GM21717 (cell line): ENCODE measurements around the gene CCDC124.

Experiments used
- ATAC-seq: cut with Tn5 transposase; IDR thresholded peaks from one replicate; pipeline ENCODE4 v1.9.1; 2021; ENCODE audit warnings: mild to moderate bottlenecking, moderate library complexity; ENCODE audit not compliant: unreplicated experiment

Gene CCDC124

GRCh38 chr19:17933414-17934129, 757 bp downstream of the CCDC124 start:
- ATAC-seq = no peak

- ATAC-seq = no peak
Observed at GRCh38 chr19:17936379-17936778, 3.6 kb downstream of the CCDC124 start.

GRCh38 chr19:17937371-17937900, 4.6 kb downstream of the CCDC124 start:
- no peak for ATAC-seq

DNA sequence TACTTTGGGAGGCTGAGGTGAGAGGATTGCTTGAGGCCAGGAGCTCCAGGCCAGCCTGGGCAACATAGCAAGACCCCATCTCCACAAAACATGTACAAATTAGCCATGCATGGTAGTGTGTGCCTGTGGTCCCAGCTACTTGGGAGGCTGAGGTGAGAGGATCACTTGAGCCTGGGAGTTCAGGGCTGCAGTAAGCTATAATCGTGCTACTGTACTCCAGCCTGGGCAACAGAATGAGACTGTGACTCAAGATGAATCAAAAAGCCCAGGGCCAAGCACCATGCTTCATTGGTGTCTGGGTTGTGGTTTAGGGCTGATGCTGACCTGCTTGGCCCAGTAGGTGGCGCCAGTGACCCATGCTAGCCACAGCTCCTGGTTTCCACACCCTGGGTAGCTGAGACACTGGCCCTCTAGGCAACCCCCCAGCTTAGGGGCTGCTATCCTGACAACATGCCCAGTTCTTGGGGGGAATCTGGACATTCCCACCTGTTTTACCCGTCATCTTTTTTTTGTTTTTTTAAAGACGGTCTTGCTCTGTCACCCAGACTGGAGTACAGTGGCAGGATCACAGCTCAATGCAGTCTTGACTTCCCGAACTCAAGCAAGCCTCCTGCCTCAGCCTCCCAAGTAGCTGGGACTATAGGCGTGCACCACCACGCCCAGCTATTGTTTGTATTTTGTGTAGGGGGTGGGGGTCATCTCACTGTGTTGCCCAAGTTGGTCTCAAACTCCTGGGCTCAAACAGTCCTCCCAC, 5.5 kb downstream of the CCDC124 start:
- ATAC-seq = no peak

DNA sequence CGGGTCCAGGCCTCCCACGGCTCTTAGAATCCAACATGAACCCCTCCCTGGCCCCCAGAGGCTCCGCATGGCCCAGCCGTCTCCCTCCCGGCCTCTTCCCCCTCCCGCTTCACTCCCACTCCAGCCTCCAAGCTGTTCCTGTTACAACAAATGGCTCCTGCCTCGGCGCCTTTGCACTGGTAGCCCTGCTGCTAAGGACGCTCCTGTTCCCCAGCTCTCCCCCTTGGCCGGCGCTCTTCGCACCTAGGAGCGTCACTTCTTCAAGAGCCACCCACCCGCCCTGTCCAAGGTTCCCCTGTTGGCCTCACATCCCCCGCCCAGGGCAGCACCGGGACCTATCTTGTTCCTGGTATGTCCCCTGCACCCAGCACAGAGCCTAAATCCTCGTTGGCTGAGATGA, 9.4 kb downstream of the CCDC124 start:
- no peak for ATAC-seq

- ATAC-seq = no peak
Observed at GRCh38 chr19:17942582-17943273, 9.9 kb downstream of the CCDC124 start.

- no peak for ATAC-seq
Observed at GRCh38 chr19:17943274-17944221, 10.7 kb downstream of the CCDC124 start.

- ATAC-seq = no peak
Observed at GRCh38 chr19:17944301-17944700, 11.5 kb downstream of the CCDC124 start.

DNA sequence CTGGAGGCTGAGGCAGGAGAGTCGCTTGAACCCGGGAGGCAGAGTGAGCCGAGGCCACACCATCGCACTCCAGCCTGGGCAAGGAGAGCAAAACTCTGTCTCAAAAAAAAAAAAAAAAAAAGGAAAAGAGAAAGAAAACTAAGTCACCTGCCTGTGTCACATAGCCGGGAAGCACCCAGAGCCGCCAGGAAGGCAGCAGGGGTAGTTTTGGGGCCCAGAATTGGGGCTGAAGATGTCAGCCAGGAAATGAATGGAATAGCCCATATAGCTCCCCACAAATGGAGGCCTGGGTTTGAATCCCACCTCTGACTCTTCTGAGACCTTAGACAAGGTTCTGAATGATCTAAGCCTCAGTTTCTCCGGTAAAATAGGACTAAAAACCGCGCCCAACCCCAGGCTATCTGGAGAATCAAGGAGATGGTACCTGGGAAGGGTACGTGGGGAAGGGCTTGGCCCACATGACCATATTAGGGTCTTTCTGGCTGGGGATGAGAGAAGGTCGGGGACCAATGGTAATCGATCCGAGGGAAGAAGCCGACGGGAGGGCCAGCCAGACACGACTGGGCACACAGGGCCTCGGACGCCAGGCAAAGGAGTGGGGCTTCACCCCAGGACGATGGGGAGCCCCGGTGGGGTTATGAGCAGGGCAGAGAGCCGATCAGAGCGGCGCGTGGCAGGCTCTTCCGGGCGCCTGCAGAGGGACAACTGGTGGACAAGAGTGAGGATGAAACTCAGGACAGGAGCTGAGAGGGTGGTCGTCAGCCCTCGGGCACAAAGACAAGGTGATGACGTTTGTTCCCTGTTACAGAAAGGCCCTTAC, 14.4 kb downstream of the CCDC124 start:
- no peak for ATAC-seq

DNA sequence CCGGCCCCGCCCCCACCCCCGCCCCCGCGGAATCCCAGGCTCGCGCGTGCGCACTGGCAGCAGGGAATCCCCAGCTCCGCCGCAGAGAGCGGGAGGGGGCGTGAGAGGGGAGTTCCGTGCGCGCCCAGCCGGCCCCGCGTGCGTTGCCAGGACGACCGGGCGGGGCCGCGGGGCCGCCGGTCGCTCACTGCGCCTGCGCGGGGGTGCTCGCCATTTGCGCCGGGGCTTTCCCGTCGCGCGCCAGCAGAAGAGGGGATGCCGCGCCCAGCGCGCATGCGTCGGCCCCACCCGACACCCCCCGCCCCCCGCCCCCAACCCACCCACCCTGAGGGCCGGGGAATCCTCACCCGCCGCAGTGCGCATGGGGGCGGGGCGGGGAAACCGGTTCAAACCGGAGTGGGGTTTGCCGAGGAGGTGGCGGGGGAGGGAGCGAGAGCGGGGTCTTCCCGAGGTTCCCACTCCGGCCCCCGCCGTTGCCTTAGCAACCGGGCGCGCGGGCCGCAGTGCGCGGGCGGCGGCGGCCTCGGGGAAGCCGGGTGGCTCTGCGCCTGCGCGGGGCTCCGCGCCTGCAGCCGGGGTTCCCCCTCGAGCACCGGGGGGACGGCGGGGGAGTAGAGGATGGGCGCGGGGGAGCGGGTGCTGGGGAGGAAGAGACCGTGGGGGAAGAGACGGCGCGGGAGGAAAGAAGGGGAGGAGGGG, 15.1 kb downstream of the CCDC124 start:
- no peak for ATAC-seq

GRCh38 chr19:17948514-17948900, 15.7 kb downstream of the CCDC124 start:
- no peak for ATAC-seq

DNA sequence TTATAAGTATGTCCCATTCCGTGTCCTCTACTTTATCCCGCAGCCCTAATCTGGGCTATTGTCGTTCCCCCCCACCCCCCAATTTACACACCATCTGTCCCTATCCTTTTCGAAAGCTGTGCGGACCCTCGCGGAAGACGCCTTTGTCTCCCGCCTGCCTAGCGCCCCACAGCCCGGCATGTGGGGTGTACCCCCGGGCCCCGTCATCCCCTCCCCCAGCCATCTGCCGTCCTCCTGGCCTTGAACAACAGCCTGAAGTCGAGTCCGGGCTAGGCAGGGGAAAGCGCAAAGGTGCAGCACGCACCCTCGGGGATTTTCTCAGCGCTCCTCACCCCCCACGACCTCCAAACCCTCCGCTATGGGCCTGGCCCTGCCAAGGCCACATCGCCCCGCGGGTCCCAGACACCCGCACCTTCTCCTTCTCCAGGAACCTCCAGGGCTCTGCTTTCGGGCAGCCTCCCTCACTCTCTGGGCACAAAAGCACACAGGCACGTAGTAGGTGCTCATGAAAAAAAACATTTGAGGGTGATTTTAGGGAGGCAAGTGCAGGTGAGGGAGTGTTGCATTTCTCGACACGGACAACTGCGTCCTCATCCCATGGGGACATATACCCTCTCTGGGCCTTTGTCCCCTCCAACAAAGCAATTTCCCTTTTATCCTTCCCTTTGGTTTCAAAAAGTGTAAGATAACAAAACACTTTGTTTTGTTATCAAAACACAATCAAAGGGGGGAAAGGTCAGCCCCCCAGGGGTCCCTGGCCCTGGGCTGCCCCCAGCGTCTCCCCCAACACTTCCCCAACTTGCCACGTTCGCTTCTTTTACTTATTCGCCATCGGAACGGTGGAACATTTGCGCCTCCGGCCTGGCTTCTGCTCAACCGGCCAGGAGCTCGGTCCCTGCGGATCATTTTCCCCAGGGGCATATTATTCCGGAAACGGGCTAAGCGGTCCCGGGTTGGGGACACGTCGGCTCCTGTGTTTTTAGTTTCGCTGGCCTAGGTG, 16.4 kb downstream of the CCDC124 start:
- no peak for ATAC-seq

DNA sequence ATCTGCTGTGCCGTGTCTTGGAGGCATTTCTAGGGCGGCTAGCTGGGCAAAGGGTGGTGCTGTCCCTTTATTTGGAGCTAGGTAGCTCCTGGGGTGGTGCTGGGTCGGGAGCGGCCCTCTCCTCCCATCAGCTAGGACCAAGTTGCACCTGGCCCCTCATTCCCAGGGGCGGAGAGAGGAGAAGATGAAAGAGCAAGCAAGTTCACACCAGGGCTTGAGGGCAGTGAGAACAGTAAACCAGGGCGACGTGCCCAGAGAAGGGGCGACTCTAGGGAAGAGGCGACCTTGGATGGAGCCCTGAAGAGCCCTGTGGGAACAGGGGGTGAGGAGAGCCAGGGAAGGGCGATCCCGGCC, 17.1 kb downstream of the CCDC124 start:
- no peak for ATAC-seq

GRCh38 chr19:17950310-17951156, 17.7 kb downstream of the CCDC124 start:
- ATAC-seq = no peak

DNA sequence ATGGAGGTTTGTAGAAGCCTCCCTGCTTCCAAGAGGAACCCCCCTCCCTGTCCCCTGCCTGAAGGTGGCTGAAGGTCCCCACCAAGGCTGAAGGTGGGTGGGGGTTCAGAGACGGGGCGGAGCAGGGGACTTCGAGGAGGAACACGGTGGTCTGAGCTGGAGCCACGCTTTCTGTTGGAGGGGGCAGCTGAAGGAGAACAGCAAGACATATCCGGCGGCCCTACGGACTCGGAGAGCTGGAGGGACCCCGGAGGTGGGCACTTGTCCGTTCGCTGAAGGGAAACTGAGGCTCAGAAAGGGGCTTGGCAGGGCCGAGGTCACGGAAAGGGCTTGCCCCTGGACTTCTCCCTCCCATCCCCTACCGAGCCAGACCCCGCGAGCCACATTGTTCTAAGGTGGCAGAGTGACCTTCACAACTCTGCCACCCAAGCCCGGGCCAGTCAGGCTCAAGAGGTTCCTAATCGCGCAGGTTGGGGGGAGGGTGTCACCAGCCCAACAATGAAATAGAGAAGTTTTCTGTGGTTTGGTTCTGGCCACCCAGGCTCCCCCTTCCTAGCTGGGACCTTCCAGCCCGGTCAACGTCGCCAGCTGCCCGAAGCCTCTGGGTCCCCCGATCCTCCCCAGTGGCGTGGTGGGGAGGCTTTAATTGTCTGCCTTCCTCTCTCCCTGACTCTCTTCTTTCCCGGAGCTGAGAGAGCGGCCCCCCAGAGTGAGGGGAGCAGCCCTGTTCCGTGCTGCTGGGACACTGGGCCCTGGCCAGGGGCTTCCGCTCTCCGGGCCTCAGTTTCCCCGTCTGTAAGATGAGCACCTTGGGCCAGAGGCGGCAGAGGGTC, 18.6 kb downstream of the CCDC124 start:
- no peak for ATAC-seq
